Stimulated activated CD4-positive, alpha-beta T cell treated with anti-CD3 and anti-CD28 coated beads, Interleukin-1b, Interleukin-23, amount 100 ng/mL, for 4 hours (primary cell): ENCODE data around the gene PHKA1.
"Not testable (repeated sequence)": the region's sequence is repeated elsewhere in the genome, so short reads cannot be mapped to it uniquely, and the experiment has no call there.

Experiments
- DNase-seq, 2 donors: peaks; one replicate each; pipeline ENCODE4 v3.0.0-alpha.2; 2020; ENCODE audit warnings: low read depth in 2 of 2

PHKA1 gene

GRCh38 chrX:72666451-72666850 is 47.7 kb downstream of the PHKA1 start:
- no peak for DNase-seq

GRCh38 chrX:72663737-72664136 is 50.4 kb downstream of the PHKA1 start:
- no peak for DNase-seq

- DNase-seq: no peak
Measured at GRCh38 chrX:72662020-72662747, 51.9 kb downstream of the PHKA1 start.

- no peak for DNase-seq
Measured at GRCh38 chrX:72659723-72660122, 54.4 kb downstream of the PHKA1 start.

- no peak for DNase-seq
Measured at GRCh38 chrX:72652082-72652481, 62.0 kb downstream of the PHKA1 start.

- DNase-seq: no peak
Measured at GRCh38 chrX:72644946-72645345, 69.2 kb downstream of the PHKA1 start.

GRCh38 chrX:72641611-72642010 is 72.5 kb downstream of the PHKA1 start:
- DNase-seq: no peak

GRCh38 chrX:72635930-72636329 is 78.2 kb downstream of the PHKA1 start:
- no peak for DNase-seq

- DNase-seq: no peak
Measured at GRCh38 chrX:72634331-72634730, 79.8 kb downstream of the PHKA1 start.

GRCh38 chrX:72630185-72630584 is 83.9 kb downstream of the PHKA1 start:
- no peak for DNase-seq

GRCh38 chrX:72624194-72624593 is 89.9 kb downstream of the PHKA1 start:
- no peak for DNase-seq

GRCh38 chrX:72621625-72622485 is 92.3 kb downstream of the PHKA1 start:
- DNase-seq: no peak

GRCh38 chrX:72621163-72621562 is 92.9 kb downstream of the PHKA1 start:
- DNase-seq: no peak

GRCh38 chrX:72620550-72621145 is 93.5 kb downstream of the PHKA1 start:
- no peak for DNase-seq

- no peak for DNase-seq
Measured at GRCh38 chrX:72609313-72609712, 104.8 kb downstream of the PHKA1 start.

GRCh38 chrX:72604705-72605104 is 109.4 kb downstream of the PHKA1 start:
- no peak for DNase-seq

- DNase-seq: no peak
Measured at GRCh38 chrX:72604112-72604511, 110.0 kb downstream of the PHKA1 start.

GRCh38 chrX:72591038-72591437 is 123.1 kb downstream of the PHKA1 start:
- not testable (repeated sequence) for DNase-seq

- DNase-seq: no peak
Measured at GRCh38 chrX:72584163-72584562, 129.9 kb downstream of the PHKA1 start.

- no peak for DNase-seq
Measured at GRCh38 chrX:72576141-72576894, 137.8 kb downstream of the PHKA1 start.

GRCh38 chrX:72573158-72573511 is 141.0 kb downstream of the PHKA1 start:
- DNase-seq: no peak
